Activated T-helper 17 cell treated with anti-CD3 and anti-CD28 coated beads, Interleukin-2, amount 50 U/mL, for 72 hours (primary cell): Measurements from ENCODE around the gene KRT6B. TPM values are rescaled to one million over a fixed set of nuclear protein-coding genes. Genes with fewer than 3 reads are reported as not detected.
"Not testable (repeated sequence)": the region's sequence is repeated elsewhere in the genome, so short reads cannot be mapped to it uniquely, and the experiment has no call there.

Experiments used
- ATAC-seq: fragments of 150-1000 bp; cut with Tn5 transposase; replicated peaks from 2 replicates; pipeline ENCODE4 v1.10.0; 2021; ENCODE audit warnings: mild to moderate bottlenecking, moderate library complexity
- H3K27ac Mint-ChIP-seq: one replicate; pipeline ENCODE4 v1.8.0; 2022; ENCODE audit warnings: mixed read lengths
- H3K27me3 Mint-ChIP-seq: one replicate; pipeline ENCODE4 v1.8.0; 2022; ENCODE audit warnings: mixed read lengths
- H3K36me3 Mint-ChIP-seq: one replicate; pipeline ENCODE4 v1.8.0; 2022; ENCODE audit warnings: low read depth, mild to moderate bottlenecking, mixed read lengths
- H3K4me1 Mint-ChIP-seq: one replicate; pipeline ENCODE4 v1.8.0; 2022; ENCODE audit warnings: mixed read lengths
- H3K4me3 Mint-ChIP-seq: one replicate; pipeline ENCODE4 v1.8.0; 2022; ENCODE audit warnings: mild to moderate bottlenecking, mixed read lengths
- H3K9me3 Mint-ChIP-seq: one replicate; pipeline ENCODE4 v1.8.0; 2022; ENCODE audit warnings: mixed read lengths
- total RNA-seq, 2 donors: library from RNA; stranded (reverse); gene quantifications; one replicate each; pipeline ENCODE4 v1.2.3, GENCODE V29; 2022

KRT6B gene
- total RNA-seq: not detected

- H3K27me3 Mint-ChIP-seq: peaks cover 3% of the 10 kb centered on the region
- H3K36me3 Mint-ChIP-seq: no peaks in the 10 kb centered on the region
- no peak within 1 kb of the TSS for H3K27ac Mint-ChIP-seq
- no peaks in the 10 kb centered on the region for H3K9me3 Mint-ChIP-seq
- H3K4me1 Mint-ChIP-seq: no peaks in the 10 kb centered on the region
- no peak for ATAC-seq
- no peak within 1 kb of the TSS for H3K4me3 Mint-ChIP-seq
Observed at GRCh38 chr12:52452101-52452500, at the start of gene KRT6B. Gene KRT6B, minus strand, starts transcription at chr12:52452146. Its CDS starts 68 bp downstream, at chr12:52452078.

- no peaks in the 10 kb centered on the region for H3K9me3 Mint-ChIP-seq
- peaks cover 23% of the 10 kb centered on the region for H3K27me3 Mint-ChIP-seq
- H3K4me3 Mint-ChIP-seq: no peak overlapping the region
- H3K36me3 Mint-ChIP-seq: no peaks in the 10 kb centered on the region
- no peaks in the 10 kb centered on the region for H3K4me1 Mint-ChIP-seq
- no peak for ATAC-seq
- H3K27ac Mint-ChIP-seq: no peak overlapping the region
Observed at GRCh38 chr12:52501490-52501889, 49.5 kb upstream of the KRT6B start.

- not testable (repeated sequence) for ATAC-seq, H3K36me3 Mint-ChIP-seq, H3K9me3 Mint-ChIP-seq, H3K27ac Mint-ChIP-seq, H3K4me1 Mint-ChIP-seq, H3K4me3 Mint-ChIP-seq
- peaks cover 25% of the 10 kb centered on the region for H3K27me3 Mint-ChIP-seq
Observed at GRCh38 chr12:52500574-52500973, 48.6 kb upstream of the KRT6B start.

GRCh38 chr12:52499806-52500560, 48.0 kb upstream of the KRT6B start:
- no peaks in the 10 kb centered on the region for H3K9me3 Mint-ChIP-seq
- no peak overlapping the region for H3K27ac Mint-ChIP-seq
- no peaks in the 10 kb centered on the region for H3K36me3 Mint-ChIP-seq
- no peaks in the 10 kb centered on the region for H3K4me1 Mint-ChIP-seq
- no peak for ATAC-seq
- H3K27me3 Mint-ChIP-seq: peaks cover 25% of the 10 kb centered on the region
- no peak overlapping the region for H3K4me3 Mint-ChIP-seq

- Mint-ChIP-seq H3K27ac (no peak overlapping the region), H3K4me1 (no peaks in the 10 kb centered on the region), H3K4me3 (no peak overlapping the region), H3K9me3 (no peaks in the 10 kb centered on the region), H3K36me3 (no peaks in the 10 kb centered on the region), H3K27me3 (peaks cover 30% of the 10 kb centered on the region)
- ATAC-seq: no peak
Observed at GRCh38 chr12:52498946-52499345, 47.0 kb upstream of the KRT6B start.

GRCh38 chr12:52497975-52498374, 46.0 kb upstream of the KRT6B start:
- H3K4me1 Mint-ChIP-seq: no peaks in the 10 kb centered on the region
- H3K27me3 Mint-ChIP-seq: peaks cover 39% of the 10 kb centered on the region
- ATAC-seq: no peak
- H3K4me3 Mint-ChIP-seq: no peak overlapping the region
- H3K27ac Mint-ChIP-seq: no peak overlapping the region
- no peaks in the 10 kb centered on the region for H3K9me3 Mint-ChIP-seq
- H3K36me3 Mint-ChIP-seq: no peaks in the 10 kb centered on the region

GRCh38 chr12:52496590-52497071, 44.7 kb upstream of the KRT6B start:
- no peaks in the 10 kb centered on the region for H3K9me3 Mint-ChIP-seq
- H3K4me3 Mint-ChIP-seq: no peak overlapping the region
- no peaks in the 10 kb centered on the region for H3K36me3 Mint-ChIP-seq
- no peaks in the 10 kb centered on the region for H3K4me1 Mint-ChIP-seq
- peaks cover 41% of the 10 kb centered on the region for H3K27me3 Mint-ChIP-seq
- no peak overlapping the region for H3K27ac Mint-ChIP-seq
- ATAC-seq: no peak

GRCh38 chr12:52496054-52496453, 44.1 kb upstream of the KRT6B start:
- H3K4me3 Mint-ChIP-seq: no peak overlapping the region
- no peaks in the 10 kb centered on the region for H3K9me3 Mint-ChIP-seq
- H3K36me3 Mint-ChIP-seq: no peaks in the 10 kb centered on the region
- no peak overlapping the region for H3K27ac Mint-ChIP-seq
- ATAC-seq: no peak
- H3K27me3 Mint-ChIP-seq: peaks cover 45% of the 10 kb centered on the region
- H3K4me1 Mint-ChIP-seq: no peaks in the 10 kb centered on the region

- no peak overlapping the region for H3K27ac Mint-ChIP-seq
- no peaks in the 10 kb centered on the region for H3K9me3 Mint-ChIP-seq
Observed at GRCh38 chr12:52495389-52495788, 43.4 kb upstream of the KRT6B start.

GRCh38 chr12:52494518-52494917, 42.6 kb upstream of the KRT6B start:
- H3K36me3 Mint-ChIP-seq: no peaks in the 10 kb centered on the region
- H3K9me3 Mint-ChIP-seq: no peaks in the 10 kb centered on the region
- no peak for ATAC-seq
- peaks cover 48% of the 10 kb centered on the region for H3K27me3 Mint-ChIP-seq
- H3K4me1 Mint-ChIP-seq: no peaks in the 10 kb centered on the region
- no peak overlapping the region for H3K4me3 Mint-ChIP-seq
- H3K27ac Mint-ChIP-seq: no peak overlapping the region

More at GRCh38 chr12:52495389-52495788, 43.4 kb upstream of the KRT6B start:
- no peak overlapping the region for H3K4me3 Mint-ChIP-seq
- H3K36me3 Mint-ChIP-seq: no peaks in the 10 kb centered on the region
- ATAC-seq: no peak
- no peaks in the 10 kb centered on the region for H3K4me1 Mint-ChIP-seq
- peaks cover 48% of the 10 kb centered on the region for H3K27me3 Mint-ChIP-seq

GRCh38 chr12:52494100-52494499, 42.2 kb upstream of the KRT6B start:
- Mint-ChIP-seq H3K4me1 (no peaks in the 10 kb centered on the region), H3K4me3 (no peak overlapping the region), H3K27ac (no peak overlapping the region), H3K9me3 (no peaks in the 10 kb centered on the region), H3K36me3 (no peaks in the 10 kb centered on the region), H3K27me3 (peaks cover 48% of the 10 kb centered on the region)
- no peak for ATAC-seq

GRCh38 chr12:52493172-52493571, 41.2 kb upstream of the KRT6B start, which contains the start of gene KRT6A:
Gene KRT6A, minus strand, starts transcription at chr12:52493257. Its CDS starts 69 bp downstream, at chr12:52493188.
- no peaks in the 10 kb centered on the region for H3K36me3 Mint-ChIP-seq
- no peak within 1 kb of the TSS for H3K27ac Mint-ChIP-seq
- no peak within 1 kb of the TSS for H3K4me3 Mint-ChIP-seq
- no peaks in the 10 kb centered on the region for H3K9me3 Mint-ChIP-seq
- H3K4me1 Mint-ChIP-seq: no peaks in the 10 kb centered on the region
- H3K27me3 Mint-ChIP-seq: peaks cover 52% of the 10 kb centered on the region
- no peak for ATAC-seq

GRCh38 chr12:52492405-52492804, 40.5 kb upstream of the KRT6B start:
- H3K27me3 Mint-ChIP-seq: peaks cover 50% of the 10 kb centered on the region
- not testable (repeated sequence) for H3K9me3 Mint-ChIP-seq, H3K4me3 Mint-ChIP-seq, H3K27ac Mint-ChIP-seq, H3K36me3 Mint-ChIP-seq, H3K4me1 Mint-ChIP-seq, ATAC-seq

- not testable (repeated sequence) for H3K4me1 Mint-ChIP-seq, ATAC-seq, H3K9me3 Mint-ChIP-seq, H3K4me3 Mint-ChIP-seq, H3K27ac Mint-ChIP-seq, H3K36me3 Mint-ChIP-seq
- peaks cover 57% of the 10 kb centered on the region for H3K27me3 Mint-ChIP-seq
Observed at GRCh38 chr12:52491495-52491894, 39.5 kb upstream of the KRT6B start.

- no peak for ATAC-seq
- H3K9me3 Mint-ChIP-seq: peaks cover 5% of the 10 kb centered on the region
- H3K27me3 Mint-ChIP-seq: peaks cover 57% of the 10 kb centered on the region
- no peak overlapping the region for H3K4me3 Mint-ChIP-seq
- H3K36me3 Mint-ChIP-seq: no peaks in the 10 kb centered on the region
- no peaks in the 10 kb centered on the region for H3K4me1 Mint-ChIP-seq
- no peak overlapping the region for H3K27ac Mint-ChIP-seq
Observed at GRCh38 chr12:52488736-52489135, 36.8 kb upstream of the KRT6B start.
